GM23248 (cell line): ENCODE measurements around the gene NPAS3.

Source experiments
- EZH2 ChIP-seq: fragments of 200-600 bp; sonication (generic); IDR thresholded peaks from 2 replicates; pipeline ENCODE4 v1.6.1; 2018; ENCODE audit warnings: antibody characterized with exemption, mild to moderate bottlenecking; ENCODE audit not compliant: insufficient read depth, poor library complexity, severe bottlenecking
- EZH2phosphoT487 ChIP-seq: fragments of 200-600 bp; sonication (generic); IDR thresholded peaks from 2 replicates; pipeline ENCODE4 v1.6.1; 2018; ENCODE audit warnings: antibody characterized with exemption, moderate library complexity, mild to moderate bottlenecking, low read depth; ENCODE audit not compliant: insufficient read depth

DNA sequence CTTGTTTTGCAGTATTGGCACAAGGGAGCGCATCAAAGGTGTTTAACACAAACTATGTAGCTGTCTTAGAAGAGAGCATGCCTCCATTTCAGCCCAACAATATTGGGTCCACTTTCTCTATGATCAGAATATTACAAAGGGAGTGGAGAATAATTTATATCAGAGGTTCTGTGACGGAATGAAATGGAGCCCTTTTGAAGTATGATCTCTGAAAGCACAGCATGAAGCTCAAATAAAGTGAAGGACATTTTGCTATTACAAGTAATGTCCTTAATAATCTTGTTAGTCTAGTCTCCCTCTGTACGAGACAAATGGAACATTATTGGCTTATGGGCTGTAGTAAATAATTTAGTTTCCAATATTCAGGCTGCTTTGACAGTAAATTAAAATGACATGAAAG, 302.7 kb downstream of the NPAS3 start:
- no peak for TF ChIP-seq EZH2
- no peak for TF ChIP-seq EZH2phosphoT487
